Liver (tissue), 9 donors: Measurements from ENCODE around the gene PTPN18. TPM values are rescaled to one million over a fixed set of nuclear protein-coding genes. Genes with fewer than 3 reads are reported as not detected.

ENCODE experiments used
- DNase-seq: peaks from one replicate; pipeline ENCODE4 v3.0.0-alpha.2; 2017; ENCODE audit warnings: low spot score
- H3K27ac ChIP-seq, 2 donors: one replicate each; pipeline ENCODE4 v1.7.0; 2013; ENCODE audit warnings: inconsistent platforms in 2 of 2, low read length in 2 of 2, control low read depth in 1 of 2, low read depth in 1 of 2, mild to moderate bottlenecking in 1 of 2
- H3K27me3 ChIP-seq, 4 donors: one replicate each; pipeline versions ENCODE4 v1.6.1 to v1.7.0; 2013; ENCODE audit warnings: low read length in 3 of 4, inconsistent platforms in 1 of 4, mild to moderate bottlenecking in 1 of 4, moderate library complexity in 1 of 4; ENCODE audit not compliant: control insufficient read depth in 4 of 4, insufficient read depth in 4 of 4
- H3K36me3 ChIP-seq, 4 donors: one replicate each; pipeline versions ENCODE4 v1.6.1 to v1.7.0; 2013; ENCODE audit warnings: low read length in 3 of 4, mild to moderate bottlenecking in 3 of 4, low read depth in 1 of 4, moderate library complexity in 1 of 4; ENCODE audit not compliant: control insufficient read depth in 4 of 4, insufficient read depth in 3 of 4
- H3K4me1 ChIP-seq, 4 donors: one replicate each; pipeline versions ENCODE4 v1.6.1 to v1.7.0; 2013; ENCODE audit warnings: low read length in 3 of 4, mild to moderate bottlenecking in 3 of 4, moderate library complexity in 1 of 4; ENCODE audit not compliant: control insufficient read depth in 4 of 4, insufficient read depth in 4 of 4
- H3K4me3 ChIP-seq, 3 donors: one replicate each; pipeline versions ENCODE4 v1.6.1 to v1.7.0; 2013; ENCODE audit warnings: low read length in 3 of 3, control low read depth in 1 of 3, low read depth in 1 of 3, mild to moderate bottlenecking in 1 of 3
- H3K9ac ChIP-seq, 2 donors: one replicate each; pipeline ENCODE4 v1.7.0; 2013; ENCODE audit warnings: low read length in 2 of 2, mild to moderate bottlenecking in 2 of 2, moderate library complexity in 2 of 2, control low read depth in 1 of 2, low read depth in 1 of 2
- H3K9me3 ChIP-seq, 4 donors: one replicate each; pipeline versions ENCODE4 v1.6.1 to v1.7.0; 2013; ENCODE audit warnings: low read length in 3 of 4; ENCODE audit not compliant: control insufficient read depth in 4 of 4
- ATF3 ChIP-seq: IDR thresholded peaks from 2 replicates; pipeline ENCODE4 v1.6.1; 2016; ENCODE audit warnings: antibody characterized with exemption
- CTCF ChIP-seq: fragments of 150-350 bp; IDR thresholded peaks from 2 replicates; pipeline ENCODE4 v1.5.1; 2017; ENCODE audit warnings: improper control_type of control experiment, low read depth, low read length; ENCODE audit not compliant: missing input control
- EGR1 ChIP-seq, 2 donors: IDR thresholded peaks; 2 replicates each; pipeline ENCODE4 v1.6.1; 2016 to 2018; ENCODE audit warnings: antibody characterized with exemption in 2 of 2, low read depth in 2 of 2
- FOXA1 ChIP-seq: IDR thresholded peaks from 2 replicates; pipeline ENCODE4 v1.6.1; 2016; ENCODE audit warnings: antibody characterized with exemption
- FOXA2 ChIP-seq: IDR thresholded peaks from 2 replicates; pipeline ENCODE4 v1.6.1; 2016; ENCODE audit warnings: antibody characterized with exemption
- GABPA ChIP-seq, 2 donors: IDR thresholded peaks in 1 of 2; conservative IDR thresholded peaks in 1 of 2; 2 replicates each; pipeline ENCODE4 v1.6.1; 2016; ENCODE audit warnings: antibody characterized with exemption in 2 of 2, mild to moderate bottlenecking in 1 of 2, moderate library complexity in 1 of 2
- HNF4A ChIP-seq, 2 donors: conservative IDR thresholded peaks; 2 replicates each; pipeline ENCODE4 v1.6.1; 2016; ENCODE audit warnings: antibody characterized with exemption in 2 of 2, mild to moderate bottlenecking in 2 of 2
- JUND ChIP-seq, 2 donors: IDR thresholded peaks; 2 replicates each; pipeline ENCODE4 v1.6.1; 2016; ENCODE audit warnings: antibody characterized with exemption in 2 of 2
- MAX ChIP-seq: IDR thresholded peaks from 2 replicates; pipeline ENCODE4 v1.6.1; 2016; ENCODE audit warnings: antibody characterized with exemption
- NR2F2 ChIP-seq: IDR thresholded peaks from 2 replicates; pipeline ENCODE4 v1.6.1; 2016; ENCODE audit warnings: antibody characterized with exemption
- RAD21 ChIP-seq, 2 donors: IDR thresholded peaks; 2 replicates each; pipeline ENCODE4 v1.6.1; 2016; ENCODE audit warnings: antibody characterized with exemption in 2 of 2, mild to moderate bottlenecking in 2 of 2
- RXRA ChIP-seq, 2 donors: IDR thresholded peaks; 2 replicates each; pipeline ENCODE4 v1.6.1; 2017 to 2018; ENCODE audit warnings: antibody characterized with exemption in 2 of 2, mild to moderate bottlenecking in 1 of 2
- SP1 ChIP-seq: IDR thresholded peaks from 2 replicates; pipeline ENCODE4 v1.6.1; 2018; ENCODE audit warnings: antibody characterized with exemption, mild to moderate bottlenecking
- TAF1 ChIP-seq: conservative IDR thresholded peaks from 2 replicates; pipeline ENCODE4 v1.6.1; 2016; ENCODE audit warnings: antibody characterized with exemption, mild to moderate bottlenecking
- YY1 ChIP-seq: IDR thresholded peaks from 2 replicates; pipeline ENCODE4 v1.6.1; 2016; ENCODE audit warnings: antibody characterized with exemption, mild to moderate bottlenecking
- ZBTB33 ChIP-seq: IDR thresholded peaks from 2 replicates; pipeline ENCODE4 v1.6.1; 2016; ENCODE audit warnings: antibody characterized with exemption
- WGBS: extraction: QIAGEN DNeasy Blood & Tissue Kit; methylation state at CpG from one replicate; pipeline ENCODE4 v1.1.7; 2013; 5-methylcytosine and 5-hydroxymethylcytosine counted together
- polyA plus RNA-seq, 2 donors: library from polyadenylated mRNA; stranded (reverse) in 1 of 2; unstranded in 1 of 2; fragments of 200-250 nt in 1 of 2; fragments of >200 nt in 1 of 2; fragmentation: Nextera tagmentation in 1 of 2; extraction: Ambion mirVana in 1 of 2; gene quantifications; one replicate each; pipeline versions ENCODE4 v1.2.1 to v1.2.3, GENCODE V29; 2013 to 2015
- total RNA-seq, 2 donors: library from RNA; depleted of rRNA; stranded (reverse); fragments of >200 nt; gene quantifications; one replicate each; pipeline ENCODE4 v1.2.3, GENCODE V29; 2014
- donor health status: healthy.
- donor health status: healthy.
- donor health status: healthy.
- donor health status: healthy.
- donor health status: healthy.

PTPN18 gene
- total and polyA plus RNA-seq, 4 donors: 14.0 to 28.6 (median 16.7) TPM

GRCh38 chr2:130369311-130369964, 13.6 kb downstream of the PTPN18 start:
- no peak overlapping the region for H3K4me3 ChIP-seq
- no peaks in the 10 kb centered on the region for H3K9me3 ChIP-seq
- H3K36me3 ChIP-seq: peaks cover 0 to 9% (median 0%) of the 10 kb centered on the region in 4 donors
- no peaks in the 10 kb centered on the region for H3K27me3 ChIP-seq
- H3K4me1 ChIP-seq: peaks cover 0 to 3% (median 0%) of the 10 kb centered on the region in 4 donors
- TF ChIP-seq EGR1 (IDR thresholded peaks at IDR 0.05; ENCODE audit: low read depth in 2 of 2): no peak
- no peak for TF ChIP-seq HNF4A (conservative IDR thresholded peaks at IDR 0.05)
- TF ChIP-seq JUND (IDR thresholded peaks at IDR 0.05): no peak
- no peak for TF ChIP-seq FOXA1
- TF ChIP-seq MAX: no peak
- no peak for TF ChIP-seq NR2F2
- TF ChIP-seq RAD21 (IDR thresholded peaks at IDR 0.05): no peak
- no peak for TF ChIP-seq TAF1
- TF ChIP-seq CTCF: no peak
- no peak for TF ChIP-seq SP1
- no peak for TF ChIP-seq FOXA2
- TF ChIP-seq RXRA (IDR thresholded peaks at IDR 0.05): no peak
- no peak for TF ChIP-seq ZBTB33
- no peak for DNase-seq
- H3K9ac ChIP-seq: no peak overlapping the region
- H3K27ac ChIP-seq: no peak overlapping the region

GRCh38 chr2:130369965-130370341, 14.1 kb downstream of the PTPN18 start:
- no peak for TF ChIP-seq YY1
- TF ChIP-seq TAF1: no peak
- no peak for TF ChIP-seq ATF3
- TF ChIP-seq FOXA1: no peak
- no peak for TF ChIP-seq GABPA (IDR thresholded peaks at IDR 0.05 in 1 of 2, conservative IDR thresholded peaks at IDR 0.05 in 1 of 2)
- Histone ChIP-seq H3K4me1 (peaks cover 0 to 3% (median 0%) of the 10 kb centered on the region in 4 donors), H3K9me3 (no peaks in the 10 kb centered on the region), H3K9ac (no peak overlapping the region), H3K4me3 (no peak overlapping the region), H3K27ac (no peak overlapping the region), H3K27me3 (no peaks in the 10 kb centered on the region), H3K36me3 (peaks cover 0 to 9% (median 0%) of the 10 kb centered on the region in 4 donors)
- DNase-seq: no peak
- WGBS: 95% methylated on average over 5 of the region's 5 CpGs
